Measurements from ENCODE around the gene PCDHGB6.

DNA sequence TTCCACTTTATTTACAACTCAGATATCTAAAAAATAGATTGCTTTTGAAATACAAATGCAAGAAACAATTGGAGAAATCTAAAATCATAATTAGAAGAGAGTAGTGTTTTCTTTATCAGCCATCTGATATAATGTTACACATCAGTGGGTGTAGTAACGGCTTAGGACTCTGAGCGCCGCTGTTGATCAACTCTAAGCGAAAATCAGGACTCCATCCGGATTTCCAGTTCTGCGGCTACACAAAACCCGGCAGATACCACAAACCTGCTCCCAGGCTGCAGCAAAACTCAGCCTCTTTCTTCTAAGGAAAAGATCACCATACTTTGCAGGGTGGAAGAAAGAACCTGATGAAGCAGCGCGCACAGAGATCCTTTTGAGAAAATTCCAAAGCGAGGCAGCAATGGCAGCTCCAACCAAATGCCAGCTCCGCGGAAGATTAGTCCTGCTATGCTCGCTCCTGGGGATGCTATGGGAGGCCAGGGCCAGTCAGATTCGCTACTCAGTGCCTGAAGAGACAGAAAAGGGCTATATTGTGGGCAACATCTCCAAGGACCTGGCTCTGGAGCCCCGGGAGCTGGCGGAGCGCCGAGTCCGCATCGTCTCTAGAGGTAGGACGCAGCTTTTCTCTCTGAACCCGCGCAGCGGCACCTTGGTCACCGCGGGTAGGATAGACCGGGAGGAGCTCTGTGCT is 5.1 kb upstream of the PCDHGB6 start, which contains the start of gene PCDHGA9:
- TF ChIP-seq, protein P1, sequence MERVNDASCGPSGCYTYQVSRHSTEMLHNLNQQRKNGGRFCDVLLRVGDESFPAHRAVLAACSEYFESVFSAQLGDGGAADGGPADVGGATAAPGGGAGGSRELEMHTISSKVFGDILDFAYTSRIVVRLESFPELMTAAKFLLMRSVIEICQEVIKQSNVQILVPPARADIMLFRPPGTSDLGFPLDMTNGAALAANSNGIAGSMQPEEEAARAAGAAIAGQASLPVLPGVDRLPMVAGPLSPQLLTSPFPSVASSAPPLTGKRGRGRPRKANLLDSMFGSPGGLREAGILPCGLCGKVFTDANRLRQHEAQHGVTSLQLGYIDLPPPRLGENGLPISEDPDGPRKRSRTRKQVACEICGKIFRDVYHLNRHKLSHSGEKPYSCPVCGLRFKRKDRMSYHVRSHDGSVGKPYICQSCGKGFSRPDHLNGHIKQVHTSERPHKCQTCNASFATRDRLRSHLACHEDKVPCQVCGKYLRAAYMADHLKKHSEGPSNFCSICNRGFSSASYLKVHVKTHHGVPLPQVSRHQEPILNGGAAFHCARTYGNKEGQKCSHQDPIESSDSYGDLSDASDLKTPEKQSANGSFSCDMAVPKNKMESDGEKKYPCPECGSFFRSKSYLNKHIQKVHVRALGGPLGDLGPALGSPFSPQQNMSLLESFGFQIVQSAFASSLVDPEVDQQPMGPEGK (tag by site-specific recombination; IDR thresholded peaks at IDR 0.05): no peak
- TF ChIP-seq ZNF610 (tag by site-specific recombination; IDR thresholded peaks at IDR 0.05; ENCODE audit: borderline replicate concordance) (no peak), ZNF776 (tag by site-specific recombination; IDR thresholded peaks at IDR 0.05; ENCODE audit: borderline replicate concordance) (no peak), ZNF133 (tag by site-specific recombination; IDR thresholded peaks at IDR 0.05) (no peak), ZNF274 (IDR thresholded peaks at IDR 0.05; ENCODE audit: low read length) (no peak), ZNF274 (tag by site-specific recombination; IDR thresholded peaks at IDR 0.05; ENCODE audit: borderline replicate concordance) (no peak), ZNF623 (tag by site-specific recombination; IDR thresholded peaks at IDR 0.05) (no peak), ZNF830 (tag by site-specific recombination; IDR thresholded peaks at IDR 0.05; ENCODE audit: low read depth) (no peak), HOXC10 (CRISPR knock-in tag; IDR thresholded peaks at IDR 0.05) (no peak)
- TF ChIP-seq, protein P2, sequence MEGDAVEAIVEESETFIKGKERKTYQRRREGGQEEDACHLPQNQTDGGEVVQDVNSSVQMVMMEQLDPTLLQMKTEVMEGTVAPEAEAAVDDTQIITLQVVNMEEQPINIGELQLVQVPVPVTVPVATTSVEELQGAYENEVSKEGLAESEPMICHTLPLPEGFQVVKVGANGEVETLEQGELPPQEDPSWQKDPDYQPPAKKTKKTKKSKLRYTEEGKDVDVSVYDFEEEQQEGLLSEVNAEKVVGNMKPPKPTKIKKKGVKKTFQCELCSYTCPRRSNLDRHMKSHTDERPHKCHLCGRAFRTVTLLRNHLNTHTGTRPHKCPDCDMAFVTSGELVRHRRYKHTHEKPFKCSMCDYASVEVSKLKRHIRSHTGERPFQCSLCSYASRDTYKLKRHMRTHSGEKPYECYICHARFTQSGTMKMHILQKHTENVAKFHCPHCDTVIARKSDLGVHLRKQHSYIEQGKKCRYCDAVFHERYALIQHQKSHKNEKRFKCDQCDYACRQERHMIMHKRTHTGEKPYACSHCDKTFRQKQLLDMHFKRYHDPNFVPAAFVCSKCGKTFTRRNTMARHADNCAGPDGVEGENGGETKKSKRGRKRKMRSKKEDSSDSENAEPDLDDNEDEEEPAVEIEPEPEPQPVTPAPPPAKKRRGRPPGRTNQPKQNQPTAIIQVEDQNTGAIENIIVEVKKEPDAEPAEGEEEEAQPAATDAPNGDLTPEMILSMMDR (tag by site-specific recombination; IDR thresholded peaks at IDR 0.05): no peak
- TF ChIP-seq, protein P3, sequence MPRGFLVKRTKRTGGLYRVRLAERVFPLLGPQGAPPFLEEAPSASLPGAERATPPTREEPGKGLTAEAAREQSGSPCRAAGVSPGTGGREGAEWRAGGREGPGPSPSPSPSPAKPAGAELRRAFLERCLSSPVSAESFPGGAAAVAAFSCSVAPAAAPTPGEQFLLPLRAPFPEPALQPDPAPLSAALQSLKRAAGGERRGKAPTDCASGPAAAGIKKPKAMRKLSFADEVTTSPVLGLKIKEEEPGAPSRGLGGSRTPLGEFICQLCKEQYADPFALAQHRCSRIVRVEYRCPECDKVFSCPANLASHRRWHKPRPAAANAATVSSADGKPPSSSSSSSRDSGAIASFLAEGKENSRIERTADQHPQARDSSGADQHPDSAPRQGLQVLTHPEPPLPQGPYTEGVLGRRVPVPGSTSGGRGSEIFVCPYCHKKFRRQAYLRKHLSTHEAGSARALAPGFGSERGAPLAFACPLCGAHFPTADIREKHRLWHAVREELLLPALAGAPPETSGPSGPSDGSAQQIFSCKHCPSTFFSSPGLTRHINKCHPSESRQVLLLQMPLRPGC (tag by site-specific recombination; IDR thresholded peaks at IDR 0.05): no peak
- TF ChIP-seq, protein P4, sequence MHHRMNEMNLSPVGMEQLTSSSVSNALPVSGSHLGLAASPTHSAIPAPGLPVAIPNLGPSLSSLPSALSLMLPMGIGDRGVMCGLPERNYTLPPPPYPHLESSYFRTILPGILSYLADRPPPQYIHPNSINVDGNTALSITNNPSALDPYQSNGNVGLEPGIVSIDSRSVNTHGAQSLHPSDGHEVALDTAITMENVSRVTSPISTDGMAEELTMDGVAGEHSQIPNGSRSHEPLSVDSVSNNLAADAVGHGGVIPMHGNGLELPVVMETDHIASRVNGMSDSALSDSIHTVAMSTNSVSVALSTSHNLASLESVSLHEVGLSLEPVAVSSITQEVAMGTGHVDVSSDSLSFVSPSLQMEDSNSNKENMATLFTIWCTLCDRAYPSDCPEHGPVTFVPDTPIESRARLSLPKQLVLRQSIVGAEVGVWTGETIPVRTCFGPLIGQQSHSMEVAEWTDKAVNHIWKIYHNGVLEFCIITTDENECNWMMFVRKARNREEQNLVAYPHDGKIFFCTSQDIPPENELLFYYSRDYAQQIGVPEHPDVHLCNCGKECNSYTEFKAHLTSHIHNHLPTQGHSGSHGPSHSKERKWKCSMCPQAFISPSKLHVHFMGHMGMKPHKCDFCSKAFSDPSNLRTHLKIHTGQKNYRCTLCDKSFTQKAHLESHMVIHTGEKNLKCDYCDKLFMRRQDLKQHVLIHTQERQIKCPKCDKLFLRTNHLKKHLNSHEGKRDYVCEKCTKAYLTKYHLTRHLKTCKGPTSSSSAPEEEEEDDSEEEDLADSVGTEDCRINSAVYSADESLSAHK (tag by site-specific recombination; IDR thresholded peaks at IDR 0.05): no peak
